ENCODE data around the gene LYSMD1. TPM values are rescaled to one million over a fixed set of nuclear protein-coding genes. Genes with fewer than 3 reads are reported as not detected.

Gene LYSMD1
- total RNA-seq, 1 experiment from 2014 or later, result 6.3 TPM

DNA sequence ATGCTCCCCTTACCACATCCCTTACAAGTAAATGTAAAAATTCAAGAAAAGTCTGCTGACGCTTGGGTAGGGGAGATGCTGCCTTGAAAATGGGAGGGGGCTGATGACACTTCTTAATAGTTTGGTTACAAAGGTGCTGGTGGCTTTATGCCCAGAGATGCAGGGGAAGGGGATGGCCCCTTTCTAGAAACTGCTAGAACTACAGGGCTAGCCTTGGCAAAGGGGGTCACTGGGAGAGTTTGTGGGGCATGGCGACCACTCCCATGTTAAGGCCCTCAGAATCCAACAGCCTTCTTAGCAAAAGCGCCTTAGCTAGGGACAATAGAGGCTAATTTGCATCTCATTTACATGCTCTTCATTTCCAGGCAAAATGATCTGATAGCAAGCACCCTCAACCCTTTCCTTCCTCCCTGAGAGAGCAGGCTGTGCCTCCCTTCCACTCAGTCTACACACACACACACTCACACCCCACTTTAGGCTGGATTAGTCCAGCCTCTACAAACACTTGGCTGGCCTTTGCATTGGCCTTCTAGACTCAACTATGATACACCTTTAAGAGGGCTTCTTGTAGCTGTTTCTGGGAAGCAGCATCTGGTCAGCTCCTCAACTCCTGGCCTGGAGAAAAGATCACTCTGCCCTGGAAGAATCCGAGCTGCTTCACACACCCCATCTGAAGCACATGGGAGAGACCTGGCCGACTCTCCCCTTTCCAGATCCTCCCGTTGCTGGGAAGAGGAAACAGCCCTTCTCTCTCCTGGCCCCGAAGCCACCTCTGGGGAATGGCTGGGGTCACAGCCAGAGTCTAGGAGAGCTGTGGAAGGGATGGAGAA lies 21.0 kb downstream of the LYSMD1 start:
- POLR2A ChIA-PET (ENCODE audit: unreplicated experiment), result no interaction called here
- Histone ChIP-seq H4K20me1 (ENCODE audit: low read length) (no peaks in the 10 kb centered on the region), H3K9me3 (ENCODE audit: low read length) (no peaks in the 10 kb centered on the region), H3K4me1 (ENCODE audit: insufficient read depth, low read length) (peaks cover 8% of the 10 kb centered on the region; the same call in 1 of the 2 replicates), H3K4me2 (ENCODE audit: low read length) (no peak overlapping the region), H3K36me3 (ENCODE audit: low read depth, low read length) (no peaks in the 10 kb centered on the region), H3K4me3 (ENCODE audit: low read length) (no peak overlapping the region), H3K27ac (ENCODE audit: low read length) (no peak overlapping the region), H3K79me2 (ENCODE audit: low read length) (no peaks in the 10 kb centered on the region), H3K27me3 (ENCODE audit: low read length) (no peaks in the 10 kb centered on the region), H3K9ac (ENCODE audit: low read length) (no peak overlapping the region), H3F3A (ENCODE audit: low read length, unreplicated experiment) (no peaks in the 10 kb centered on the region), H3K9me2 (replicated peaks; ENCODE audit: low read length) (no peaks in the 10 kb centered on the region), H2AFZ (ENCODE audit: low read length) (no peak overlapping the region)
- ATAC-seq (no peak), DNase-seq (no peak)
- intact Hi-C loops (cut with micrococcal nuclease), result loop anchor here (5.0 kb wide), 1 partner anchor 42 kb away; no protein-coding TSS in a partner anchor
- TF ChIP-seq, protein P1, sequence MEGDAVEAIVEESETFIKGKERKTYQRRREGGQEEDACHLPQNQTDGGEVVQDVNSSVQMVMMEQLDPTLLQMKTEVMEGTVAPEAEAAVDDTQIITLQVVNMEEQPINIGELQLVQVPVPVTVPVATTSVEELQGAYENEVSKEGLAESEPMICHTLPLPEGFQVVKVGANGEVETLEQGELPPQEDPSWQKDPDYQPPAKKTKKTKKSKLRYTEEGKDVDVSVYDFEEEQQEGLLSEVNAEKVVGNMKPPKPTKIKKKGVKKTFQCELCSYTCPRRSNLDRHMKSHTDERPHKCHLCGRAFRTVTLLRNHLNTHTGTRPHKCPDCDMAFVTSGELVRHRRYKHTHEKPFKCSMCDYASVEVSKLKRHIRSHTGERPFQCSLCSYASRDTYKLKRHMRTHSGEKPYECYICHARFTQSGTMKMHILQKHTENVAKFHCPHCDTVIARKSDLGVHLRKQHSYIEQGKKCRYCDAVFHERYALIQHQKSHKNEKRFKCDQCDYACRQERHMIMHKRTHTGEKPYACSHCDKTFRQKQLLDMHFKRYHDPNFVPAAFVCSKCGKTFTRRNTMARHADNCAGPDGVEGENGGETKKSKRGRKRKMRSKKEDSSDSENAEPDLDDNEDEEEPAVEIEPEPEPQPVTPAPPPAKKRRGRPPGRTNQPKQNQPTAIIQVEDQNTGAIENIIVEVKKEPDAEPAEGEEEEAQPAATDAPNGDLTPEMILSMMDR (conservative IDR thresholded peaks at IDR 0.05; ENCODE audit: low read depth, low read length), result no peak
- no peak for TF ChIP-seq EZH2 (IDR thresholded peaks at IDR 0.05; ENCODE audit: low read length, unreplicated experiment)
- no peak for TF ChIP-seq EZH2phosphoT487 (IDR thresholded peaks at IDR 0.05; ENCODE audit: borderline replicate concordance, low read length)
- CTCF ChIA-PET, result interaction anchor here (0.5 to 1.7 kb wide), 2 partner anchors 45 to 71 kb away, joined by 4 to 5 read pairs; no protein-coding TSS in a partner anchor
- BruUV-seq (replicated peaks), result no TSS peak

DNA sequence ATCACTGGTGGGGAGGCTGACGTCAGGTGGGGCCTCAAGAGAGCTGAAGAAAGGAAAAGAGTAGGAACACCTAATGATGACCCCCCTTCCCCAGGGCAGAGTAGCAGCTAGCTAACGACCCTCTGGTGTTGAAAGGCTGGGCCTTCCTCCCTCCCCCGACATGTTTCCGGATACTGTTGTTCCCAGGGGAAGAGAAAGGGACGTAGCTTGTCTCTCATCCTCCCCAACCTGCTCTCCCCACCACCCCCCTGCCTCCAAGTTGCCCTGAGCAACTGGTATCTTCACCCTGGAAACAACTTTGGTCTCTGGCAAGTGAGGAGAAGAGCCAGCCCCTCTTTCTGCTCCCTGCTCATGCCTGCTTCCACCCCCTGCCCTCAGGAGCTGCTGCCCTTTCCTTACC lies 21.7 kb downstream of the LYSMD1 start:
- Histone ChIP-seq H3K9ac (ENCODE audit: low read length) (no peak overlapping the region), H3K9me2 (replicated peaks; ENCODE audit: low read length) (no peaks in the 10 kb centered on the region), H2AFZ (ENCODE audit: low read length) (no peak overlapping the region), H3K27me3 (ENCODE audit: low read length) (no peaks in the 10 kb centered on the region), H3K79me2 (ENCODE audit: low read length) (no peaks in the 10 kb centered on the region), H3K4me1 (ENCODE audit: insufficient read depth, low read length) (peaks cover 8% of the 10 kb centered on the region; the same call in 1 of the 2 replicates), H3F3A (ENCODE audit: low read length, unreplicated experiment) (no peaks in the 10 kb centered on the region), H3K4me2 (ENCODE audit: low read length) (no peak overlapping the region), H3K4me3 (ENCODE audit: low read length) (no peak overlapping the region), H3K36me3 (ENCODE audit: low read depth, low read length) (no peaks in the 10 kb centered on the region), H4K20me1 (ENCODE audit: low read length) (no peaks in the 10 kb centered on the region), H3K9me3 (ENCODE audit: low read length) (no peaks in the 10 kb centered on the region), H3K27ac (ENCODE audit: low read length) (no peak overlapping the region)
- ATAC-seq (no peak), DNase-seq (no peak)
- no TSS peak for BruUV-seq (replicated peaks)
- intact Hi-C loops (cut with micrococcal nuclease), result no loop called here
- POLR2A ChIA-PET (ENCODE audit: unreplicated experiment), result no interaction called here
- CTCF ChIA-PET, result interaction anchor here (1.7 kb wide), 1 partner anchor 44 kb away, joined by 5 read pairs; no protein-coding TSS in a partner anchor
- TF ChIP-seq, protein P1 (conservative IDR thresholded peaks at IDR 0.05; ENCODE audit: low read depth, low read length), result no peak
- TF ChIP-seq EZH2phosphoT487 (IDR thresholded peaks at IDR 0.05; ENCODE audit: borderline replicate concordance, low read length) (no peak), EZH2 (IDR thresholded peaks at IDR 0.05; ENCODE audit: low read length, unreplicated experiment) (no peak)

DNA sequence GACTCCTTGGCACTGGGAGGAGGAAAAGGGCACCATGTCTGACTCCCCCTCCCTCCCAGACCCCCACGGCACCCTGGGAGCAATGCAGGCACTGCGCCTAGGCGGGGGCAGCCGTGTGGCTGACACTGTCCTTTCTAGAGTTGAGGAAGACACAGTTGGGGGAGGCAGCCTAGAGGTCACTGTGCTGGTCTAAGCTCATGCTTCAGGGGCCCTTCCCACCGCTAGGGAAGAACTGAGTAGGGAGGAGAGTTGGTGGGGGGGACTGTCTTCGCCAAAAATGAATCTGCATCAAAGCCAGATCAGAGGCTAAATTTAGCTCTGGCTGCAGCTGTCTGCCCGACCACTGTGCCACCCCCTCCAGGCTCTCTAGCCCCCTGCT lies 22.7 kb downstream of the LYSMD1 start:
- no peaks in the 10 kb centered on the region for H3K9me2 ChIP-seq (replicated peaks; ENCODE audit: low read length)
- no peaks in the 10 kb centered on the region for H3F3A ChIP-seq (ENCODE audit: low read length, unreplicated experiment)
- H4K20me1 ChIP-seq (ENCODE audit: low read length), result no peaks in the 10 kb centered on the region
- ATAC-seq (no peak), DNase-seq (no peak)
- H3K9ac ChIP-seq (ENCODE audit: low read length), result no peak overlapping the region
- no TSS peak for BruUV-seq (replicated peaks)
- H2AFZ ChIP-seq (ENCODE audit: low read length), result no peak overlapping the region
- no peaks in the 10 kb centered on the region for H3K36me3 ChIP-seq (ENCODE audit: low read depth, low read length)
- ChIA-PET CTCF (no interaction called here), POLR2A (ENCODE audit: unreplicated experiment) (no interaction called here)
- TF ChIP-seq, protein P1 (conservative IDR thresholded peaks at IDR 0.05; ENCODE audit: low read depth, low read length), result no peak
- TF ChIP-seq EZH2 (IDR thresholded peaks at IDR 0.05; ENCODE audit: low read length, unreplicated experiment) (no peak), EZH2phosphoT487 (IDR thresholded peaks at IDR 0.05; ENCODE audit: borderline replicate concordance, low read length) (no peak)
- intact Hi-C loops (cut with micrococcal nuclease), result no loop called here
- no peak overlapping the region for H3K4me3 ChIP-seq (ENCODE audit: low read length)
- H3K9me3 ChIP-seq (ENCODE audit: low read length), result no peaks in the 10 kb centered on the region
- no peaks in the 10 kb centered on the region for H3K79me2 ChIP-seq (ENCODE audit: low read length)
- H3K27me3 ChIP-seq (ENCODE audit: low read length), result no peaks in the 10 kb centered on the region
- no peak overlapping the region for H3K27ac ChIP-seq (ENCODE audit: low read length)
- H3K4me1 ChIP-seq (ENCODE audit: insufficient read depth, low read length), result peaks cover 8% of the 10 kb centered on the region; the same call in 1 of the 2 replicates
- no peak overlapping the region for H3K4me2 ChIP-seq (ENCODE audit: low read length)
